Embryonic facial prominence (tissue), 1 donor: ENCODE results near the gene AATK.
"Not testable (repeated sequence)": the region's sequence is repeated elsewhere in the genome, so short reads cannot be mapped to it uniquely, and the experiment has no call there.

Source experiments
- DNase-seq: peaks from one replicate; pipeline ENCODE4 v3.0.0-alpha.2; 2016; ENCODE audit errors: extremely low spot score

AATK gene

GRCh38 chr17:81091774-81092517 lies 74.1 kb downstream of the AATK start:
- no peak for DNase-seq

- no peak for DNase-seq
Measured at GRCh38 chr17:81091154-81091553, 74.9 kb downstream of the AATK start.

- DNase-seq: no peak
Measured at GRCh38 chr17:81090361-81091136, 75.5 kb downstream of the AATK start.

GRCh38 chr17:81086789-81087551 lies 79.1 kb downstream of the AATK start:
- no peak for DNase-seq

- no peak for DNase-seq
Measured at GRCh38 chr17:81085420-81085911, 80.6 kb downstream of the AATK start.

GRCh38 chr17:81084680-81085419 lies 81.2 kb downstream of the AATK start:
- no peak for DNase-seq

GRCh38 chr17:81083125-81083765 lies 82.8 kb downstream of the AATK start:
- DNase-seq: no peak

- no peak for DNase-seq
Measured at GRCh38 chr17:81082177-81083073, 83.6 kb downstream of the AATK start.

- no peak for DNase-seq
Measured at GRCh38 chr17:81081222-81082176, 84.5 kb downstream of the AATK start.

GRCh38 chr17:81080019-81080418 lies 86.0 kb downstream of the AATK start:
- no peak for DNase-seq

GRCh38 chr17:81078026-81078913 lies 87.8 kb downstream of the AATK start:
- not testable (repeated sequence) for DNase-seq

GRCh38 chr17:81076141-81076679 lies 89.8 kb downstream of the AATK start:
- no peak for DNase-seq

- no peak for DNase-seq
Measured at GRCh38 chr17:81075307-81075706, 90.7 kb downstream of the AATK start.

- DNase-seq: no peak
Measured at GRCh38 chr17:81074875-81075274, 91.1 kb downstream of the AATK start.

- DNase-seq: no peak
Measured at GRCh38 chr17:81073967-81074839, 91.8 kb downstream of the AATK start.
